HEK293 (cell line): ENCODE measurements around the gene VEZT.

Source experiments
- CTCF ChIA-PET: fragments of 350-600 bp; formaldehyde crosslinking; extraction: SDS; loops from one replicate; lab custom pipeline; 2021; ENCODE audit warnings: antibody characterized with exemption; lab: Yijun Ruan, JAX
- POLR2A ChIA-PET: fragments of 300-600 bp; formaldehyde crosslinking; extraction: SDS; loops from one replicate; lab custom pipeline; 2020; ENCODE audit warnings: antibody characterized with exemption, inconsistent platforms; lab: Yijun Ruan, JAX
- H3K27ac ChIP-seq: fragments of 200-500 bp; sonication (Bioruptor generic); 2 replicates; pipeline ENCODE4 v1.5.1; 2014; ENCODE audit warnings: low read depth, low read length, control low read depth, inconsistent platforms; ENCODE audit errors: extremely low read depth
- H3K36me3 ChIP-seq, 2 experiments: fragments of 200-500 bp in 1 of 2; sonication (Bioruptor generic) in 1 of 2; 1 replicate in 1 of 2; 2 replicates in 1 of 2; pipeline ENCODE4 v1.5.1; 2014 to 2017; ENCODE audit warnings: inconsistent platforms in 2 of 2, low read length in 2 of 2; ENCODE audit not compliant: control insufficient read depth in 2 of 2, insufficient read depth in 1 of 2
- H3K4me1 ChIP-seq: fragments of 200-500 bp; sonication (Bioruptor generic); 2 replicates; pipeline ENCODE4 v1.5.1; 2014; ENCODE audit warnings: mild to moderate bottlenecking, low read length, inconsistent platforms; ENCODE audit not compliant: control insufficient read depth, insufficient read depth
- H3K4me3 ChIP-seq: 2 replicates; pipeline ENCODE4 v1.5.1; 2011; ENCODE audit warnings: low read depth, mild to moderate bottlenecking, control low read depth, low read length, moderate library complexity
- H3K9me3 ChIP-seq: fragments of 200-500 bp; sonication (Bioruptor generic); 2 replicates; pipeline ENCODE4 v1.5.1; 2014; ENCODE audit warnings: low read depth, low read length, inconsistent platforms; ENCODE audit not compliant: control insufficient read depth, insufficient read depth
- FEZF1 ChIP-seq: fragments of 450-650 bp; formaldehyde crosslinking; IDR thresholded peaks from 2 replicates; pipeline ENCODE4 v1.5.1; 2016; ENCODE audit warnings: missing biosample characterization, missing genetic modification characterization
- GLI2 ChIP-seq: fragments of 450-650 bp; formaldehyde crosslinking; IDR thresholded peaks from 2 replicates; pipeline ENCODE4; 2017; ENCODE audit warnings: missing biosample characterization, missing genetic modification characterization, low read depth, borderline replicate concordance
- GLIS2 ChIP-seq: fragments of 450-650 bp; formaldehyde crosslinking; IDR thresholded peaks from 2 replicates; pipeline ENCODE4 v1.5.1; 2016; ENCODE audit warnings: missing biosample characterization, missing genetic modification characterization
- IKZF3 ChIP-seq: fragments of 450-650 bp; IDR thresholded peaks from 2 replicates; pipeline ENCODE4 v1.5.0; 2018; ENCODE audit warnings: missing biosample characterization, mild to moderate bottlenecking, missing genetic modification characterization, moderate library complexity
- SP7 ChIP-seq: fragments of 450-650 bp; formaldehyde crosslinking; IDR thresholded peaks from 2 replicates; pipeline ENCODE4 v1.5.1; 2016; ENCODE audit warnings: missing biosample characterization, missing genetic modification characterization
- TRIM28 ChIP-seq: IDR thresholded peaks from 2 replicates; pipeline ENCODE4 v1.6.1; 2011; ENCODE audit warnings: low read length, control low read depth, borderline replicate concordance
- WT1 ChIP-seq: fragments of 450-650 bp; formaldehyde crosslinking; IDR thresholded peaks from 2 replicates; pipeline ENCODE4 v1.5.1; 2016; ENCODE audit warnings: missing biosample characterization, missing genetic modification characterization
- ZBTB17 ChIP-seq: fragments of 450-650 bp; formaldehyde crosslinking; IDR thresholded peaks from 2 replicates; pipeline ENCODE4 v1.5.1; 2016; ENCODE audit warnings: missing biosample characterization, missing genetic modification characterization
- ZEB2 ChIP-seq: fragments of 450-650 bp; formaldehyde crosslinking; IDR thresholded peaks from 2 replicates; pipeline ENCODE4 v1.5.1; 2016; ENCODE audit warnings: missing biosample characterization, missing genetic modification characterization
- ZNF335 ChIP-seq: fragments of 450-650 bp; formaldehyde crosslinking; conservative IDR thresholded peaks from 2 replicates; pipeline ENCODE4 v1.5.1; 2016; ENCODE audit warnings: missing biosample characterization, missing genetic modification characterization
- ZNF341 ChIP-seq: fragments of 450-650 bp; formaldehyde crosslinking; IDR thresholded peaks from 2 replicates; pipeline ENCODE4; 2016; ENCODE audit warnings: low read depth, missing biosample characterization, missing genetic modification characterization
- ZNF521 ChIP-seq: fragments of 450-650 bp; formaldehyde crosslinking; IDR thresholded peaks from 2 replicates; pipeline ENCODE4 v1.5.1; 2017; ENCODE audit warnings: missing biosample characterization, mild to moderate bottlenecking, missing genetic modification characterization
- ZNF529 ChIP-seq: fragments of 450-650 bp; formaldehyde crosslinking; IDR thresholded peaks from 2 replicates; pipeline ENCODE4 v1.5.1; 2017; ENCODE audit warnings: missing genetic modification characterization, missing biosample characterization; ENCODE audit not compliant: insufficient replicate concordance
- ZNF530 ChIP-seq: fragments of 450-650 bp; formaldehyde crosslinking; IDR thresholded peaks from 2 replicates; pipeline ENCODE4 v1.5.1; 2016; ENCODE audit warnings: low read depth, missing biosample characterization, missing genetic modification characterization
- ZNF600 ChIP-seq: fragments of 450-650 bp; formaldehyde crosslinking; IDR thresholded peaks from 2 replicates; pipeline ENCODE4 v1.5.1; 2016; ENCODE audit warnings: missing biosample characterization, missing genetic modification characterization
- ZNF664 ChIP-seq: fragments of 450-650 bp; formaldehyde crosslinking; IDR thresholded peaks from 2 replicates; pipeline ENCODE4 v1.5.1; 2016; ENCODE audit warnings: missing biosample characterization, missing genetic modification characterization
- ZNF677 ChIP-seq: fragments of 450-650 bp; IDR thresholded peaks from 2 replicates; pipeline ENCODE4 v1.5.0; 2018; ENCODE audit warnings: missing biosample characterization, mild to moderate bottlenecking, missing genetic modification characterization, moderate library complexity
- ZNF843 ChIP-seq: fragments of 450-650 bp; formaldehyde crosslinking; IDR thresholded peaks from 2 replicates; pipeline ENCODE4 v1.5.1; 2016; ENCODE audit warnings: missing biosample characterization, missing genetic modification characterization
- ZSCAN23 ChIP-seq: fragments of 450-650 bp; formaldehyde crosslinking; IDR thresholded peaks from 2 replicates; pipeline ENCODE4 v1.5.1; 2016; ENCODE audit warnings: missing biosample characterization, missing genetic modification characterization
- TF ChIP-seq, protein P1 (sequence below): fragments of 450-650 bp; formaldehyde crosslinking; IDR thresholded peaks from 2 replicates; pipeline ENCODE4 v1.5.1; 2016; ENCODE audit warnings: missing biosample characterization, missing genetic modification characterization, borderline replicate concordance
- TF ChIP-seq, protein P2 (sequence below): fragments of 450-650 bp; formaldehyde crosslinking; IDR thresholded peaks from 2 replicates; pipeline ENCODE4 v1.5.1; 2017; ENCODE audit warnings: missing biosample characterization, missing genetic modification characterization
- TF ChIP-seq, protein P3 (sequence below): sonication (generic); formaldehyde crosslinking; IDR thresholded peaks from 2 replicates; pipeline ENCODE4 v1.8.1; 2022; ENCODE audit warnings: mild to moderate bottlenecking, moderate library complexity, missing genetic modification reagents
- TF ChIP-seq, protein P4 (sequence below): fragments of 450-650 bp; IDR thresholded peaks from 2 replicates; pipeline ENCODE4 v1.5.1; 2018; ENCODE audit warnings: missing biosample characterization, missing genetic modification characterization
- TF ChIP-seq, protein P5 (sequence below): fragments of 450-650 bp; formaldehyde crosslinking; IDR thresholded peaks from 2 replicates; pipeline ENCODE4 v1.5.1; 2017; ENCODE audit warnings: missing biosample characterization, missing genetic modification characterization

The VEZT gene

DNA sequence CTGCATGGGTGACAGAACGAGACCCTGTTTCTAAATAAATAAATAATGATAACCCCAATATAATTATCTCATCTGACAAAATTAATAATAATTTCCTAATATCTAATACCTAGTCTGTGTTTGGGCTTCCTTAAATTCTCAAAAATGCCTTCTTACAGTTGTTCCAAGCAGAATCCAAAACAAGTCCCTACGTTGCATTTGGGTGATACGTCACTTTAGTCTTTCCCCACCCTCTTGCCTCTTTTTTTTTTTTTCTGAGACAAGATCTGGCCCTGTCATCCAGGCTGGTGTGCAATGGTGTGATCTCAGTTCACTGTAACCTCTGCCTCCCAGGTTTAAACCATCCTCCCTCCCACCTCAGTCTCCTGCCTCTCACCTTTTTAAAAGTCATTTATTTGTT lies 26.7 kb downstream of the VEZT start (continued):
- TF ChIP-seq, protein P1, sequence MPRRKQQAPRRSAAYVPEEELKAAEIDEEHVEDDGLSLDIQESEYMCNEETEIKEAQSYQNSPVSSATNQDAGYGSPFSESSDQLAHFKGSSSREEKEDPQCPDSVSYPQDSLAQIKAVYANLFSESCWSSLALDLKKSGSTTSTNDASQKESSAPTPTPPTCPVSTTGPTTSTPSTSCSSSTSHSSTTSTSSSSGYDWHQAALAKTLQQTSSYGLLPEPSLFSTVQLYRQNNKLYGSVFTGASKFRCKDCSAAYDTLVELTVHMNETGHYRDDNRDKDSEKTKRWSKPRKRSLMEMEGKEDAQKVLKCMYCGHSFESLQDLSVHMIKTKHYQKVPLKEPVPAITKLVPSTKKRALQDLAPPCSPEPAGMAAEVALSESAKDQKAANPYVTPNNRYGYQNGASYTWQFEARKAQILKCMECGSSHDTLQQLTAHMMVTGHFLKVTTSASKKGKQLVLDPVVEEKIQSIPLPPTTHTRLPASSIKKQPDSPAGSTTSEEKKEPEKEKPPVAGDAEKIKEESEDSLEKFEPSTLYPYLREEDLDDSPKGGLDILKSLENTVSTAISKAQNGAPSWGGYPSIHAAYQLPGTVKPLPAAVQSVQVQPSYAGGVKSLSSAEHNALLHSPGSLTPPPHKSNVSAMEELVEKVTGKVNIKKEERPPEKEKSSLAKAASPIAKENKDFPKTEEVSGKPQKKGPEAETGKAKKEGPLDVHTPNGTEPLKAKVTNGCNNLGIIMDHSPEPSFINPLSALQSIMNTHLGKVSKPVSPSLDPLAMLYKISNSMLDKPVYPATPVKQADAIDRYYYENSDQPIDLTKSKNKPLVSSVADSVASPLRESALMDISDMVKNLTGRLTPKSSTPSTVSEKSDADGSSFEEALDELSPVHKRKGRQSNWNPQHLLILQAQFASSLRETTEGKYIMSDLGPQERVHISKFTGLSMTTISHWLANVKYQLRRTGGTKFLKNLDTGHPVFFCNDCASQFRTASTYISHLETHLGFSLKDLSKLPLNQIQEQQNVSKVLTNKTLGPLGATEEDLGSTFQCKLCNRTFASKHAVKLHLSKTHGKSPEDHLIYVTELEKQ (tag by site-specific recombination): no peak
- peak; percentile 57; the same call in 1 of the 2 replicates for TF ChIP-seq ZNF600 (tag by site-specific recombination)

DNA sequence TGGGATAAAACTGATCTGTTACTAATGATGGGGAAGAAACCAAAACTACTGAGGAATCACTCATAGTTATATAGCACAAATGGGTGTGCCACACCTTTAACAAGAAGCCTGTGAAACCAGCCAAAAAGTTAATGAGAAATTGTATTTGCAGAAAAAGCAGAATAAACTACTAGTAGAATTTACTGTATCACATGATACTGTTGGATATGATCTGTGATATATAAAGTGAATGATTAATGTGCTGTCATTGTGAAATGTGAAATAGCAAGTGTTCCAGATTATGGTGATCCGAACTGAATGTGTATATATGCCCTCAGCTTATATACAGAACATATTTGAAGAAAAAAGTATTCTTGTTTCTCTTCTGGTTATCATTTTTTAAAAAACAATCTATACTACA lies 30.5 kb downstream of the VEZT start:
- Histone ChIP-seq H3K4me1 (peaks cover 22% of the 10 kb centered on the region), H3K4me3 (no peak overlapping the region), H3K36me3 (peaks cover 15 to 22% of the 10 kb centered on the region in 2 experiments), H3K27ac (no peak overlapping the region), H3K9me3 (no peaks in the 10 kb centered on the region)
- ChIA-PET CTCF (no interaction called here), POLR2A (no interaction called here)
- TF ChIP-seq, protein P2, sequence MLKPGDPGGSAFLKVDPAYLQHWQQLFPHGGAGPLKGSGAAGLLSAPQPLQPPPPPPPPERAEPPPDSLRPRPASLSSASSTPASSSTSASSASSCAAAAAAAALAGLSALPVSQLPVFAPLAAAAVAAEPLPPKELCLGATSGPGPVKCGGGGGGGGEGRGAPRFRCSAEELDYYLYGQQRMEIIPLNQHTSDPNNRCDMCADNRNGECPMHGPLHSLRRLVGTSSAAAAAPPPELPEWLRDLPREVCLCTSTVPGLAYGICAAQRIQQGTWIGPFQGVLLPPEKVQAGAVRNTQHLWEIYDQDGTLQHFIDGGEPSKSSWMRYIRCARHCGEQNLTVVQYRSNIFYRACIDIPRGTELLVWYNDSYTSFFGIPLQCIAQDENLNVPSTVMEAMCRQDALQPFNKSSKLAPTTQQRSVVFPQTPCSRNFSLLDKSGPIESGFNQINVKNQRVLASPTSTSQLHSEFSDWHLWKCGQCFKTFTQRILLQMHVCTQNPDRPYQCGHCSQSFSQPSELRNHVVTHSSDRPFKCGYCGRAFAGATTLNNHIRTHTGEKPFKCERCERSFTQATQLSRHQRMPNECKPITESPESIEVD (tag by site-specific recombination): peak; percentile 81
- no peak for TF ChIP-seq ZNF335

DNA sequence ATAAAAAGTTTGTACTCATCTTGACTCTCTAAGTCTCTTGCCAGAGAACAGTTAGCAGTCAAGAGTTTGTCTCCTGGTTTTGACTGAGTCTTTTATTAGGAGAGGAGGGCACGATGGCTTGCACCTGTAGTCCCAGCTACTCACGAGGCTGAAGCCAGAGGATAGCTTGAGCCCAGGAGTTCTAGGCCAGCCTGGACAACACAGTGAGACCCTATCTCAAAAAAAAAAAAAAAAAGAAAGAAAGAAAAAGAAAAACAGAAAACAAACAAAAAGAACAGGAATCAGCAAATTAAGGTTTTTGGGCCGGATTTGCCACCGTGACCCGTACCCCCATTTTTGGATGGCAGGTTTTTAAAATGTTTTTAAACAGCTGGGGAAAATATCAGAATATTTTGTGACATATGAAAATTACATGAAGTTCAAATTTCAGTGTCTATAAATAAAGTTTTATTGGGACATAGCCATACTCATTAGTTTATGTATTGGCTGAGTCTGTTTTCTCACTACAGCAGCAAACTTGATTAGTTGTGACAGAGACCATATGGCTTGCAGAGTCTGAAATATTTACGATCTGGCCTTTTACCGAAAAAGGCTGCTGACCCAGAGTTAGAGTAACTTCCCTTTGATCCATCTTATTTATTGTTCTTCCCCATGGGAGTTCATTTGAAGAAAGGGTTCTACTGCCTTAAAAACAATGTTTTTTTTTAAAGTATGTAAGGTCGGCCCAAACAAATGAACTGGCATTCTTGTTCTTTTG lies 31.2 kb downstream of the VEZT start:
- H3K4me3 ChIP-seq: no peak overlapping the region
- H3K4me1 ChIP-seq: peaks cover 22% of the 10 kb centered on the region
- CTCF ChIA-PET: no interaction called here
- POLR2A ChIA-PET: no interaction called here
- no peak overlapping the region for H3K27ac ChIP-seq
- H3K36me3 ChIP-seq: peaks cover 20 to 25% of the 10 kb centered on the region in 2 experiments
- no peaks in the 10 kb centered on the region for H3K9me3 ChIP-seq
- TF ChIP-seq FEZF1 (tag by site-specific recombination) (peak; percentile 88), TRIM28 (no peak), GLI2 (no peak), GLIS2 (tag by site-specific recombination) (no peak), WT1 (no peak), ZNF664 (peak; percentile 50; the same call in 1 of the 2 replicates), ZNF843 (tag by site-specific recombination) (0 out of 2 replicates have a peak, but pooled peaks have one; percentile 24), ZEB2 (tag by site-specific recombination) (peak; percentile 32; the same call in 1 of the 2 replicates), ZBTB17 (peak; percentile 55; the same call in 1 of the 2 replicates), SP7 (tag by site-specific recombination) (0 out of 2 replicates have a peak, but pooled peaks have one; percentile 20), IKZF3 (0 out of 2 replicates have a peak, but pooled peaks have one; percentile 19), ZNF529 (tag by site-specific recombination) (no peak), ZNF530 (tag by site-specific recombination) (no peak), ZSCAN23 (tag by site-specific recombination) (no peak), ZNF677 (tag by site-specific recombination) (0 out of 2 replicates have a peak, but pooled peaks have one; percentile 19), ZNF341 (no peak), ZNF521 (tag by site-specific recombination) (no peak)
- TF ChIP-seq, protein P3, sequence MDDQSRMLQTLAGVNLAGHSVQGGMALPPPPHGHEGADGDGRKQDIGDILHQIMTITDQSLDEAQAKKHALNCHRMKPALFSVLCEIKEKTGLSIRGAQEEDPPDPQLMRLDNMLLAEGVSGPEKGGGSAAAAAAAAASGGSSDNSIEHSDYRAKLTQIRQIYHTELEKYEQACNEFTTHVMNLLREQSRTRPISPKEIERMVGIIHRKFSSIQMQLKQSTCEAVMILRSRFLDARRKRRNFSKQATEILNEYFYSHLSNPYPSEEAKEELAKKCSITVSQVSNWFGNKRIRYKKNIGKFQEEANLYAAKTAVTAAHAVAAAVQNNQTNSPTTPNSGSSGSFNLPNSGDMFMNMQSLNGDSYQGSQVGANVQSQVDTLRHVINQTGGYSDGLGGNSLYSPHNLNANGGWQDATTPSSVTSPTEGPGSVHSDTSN (CRISPR knock-in tag): no peak
- TF ChIP-seq, protein P4, sequence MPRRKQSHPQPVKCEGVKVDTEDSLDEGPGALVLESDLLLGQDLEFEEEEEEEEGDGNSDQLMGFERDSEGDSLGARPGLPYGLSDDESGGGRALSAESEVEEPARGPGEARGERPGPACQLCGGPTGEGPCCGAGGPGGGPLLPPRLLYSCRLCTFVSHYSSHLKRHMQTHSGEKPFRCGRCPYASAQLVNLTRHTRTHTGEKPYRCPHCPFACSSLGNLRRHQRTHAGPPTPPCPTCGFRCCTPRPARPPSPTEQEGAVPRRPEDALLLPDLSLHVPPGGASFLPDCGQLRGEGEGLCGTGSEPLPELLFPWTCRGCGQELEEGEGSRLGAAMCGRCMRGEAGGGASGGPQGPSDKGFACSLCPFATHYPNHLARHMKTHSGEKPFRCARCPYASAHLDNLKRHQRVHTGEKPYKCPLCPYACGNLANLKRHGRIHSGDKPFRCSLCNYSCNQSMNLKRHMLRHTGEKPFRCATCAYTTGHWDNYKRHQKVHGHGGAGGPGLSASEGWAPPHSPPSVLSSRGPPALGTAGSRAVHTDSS (tag by site-specific recombination): 0 out of 2 replicates have a peak, but pooled peaks have one; percentile 7
- TF ChIP-seq, protein P5, sequence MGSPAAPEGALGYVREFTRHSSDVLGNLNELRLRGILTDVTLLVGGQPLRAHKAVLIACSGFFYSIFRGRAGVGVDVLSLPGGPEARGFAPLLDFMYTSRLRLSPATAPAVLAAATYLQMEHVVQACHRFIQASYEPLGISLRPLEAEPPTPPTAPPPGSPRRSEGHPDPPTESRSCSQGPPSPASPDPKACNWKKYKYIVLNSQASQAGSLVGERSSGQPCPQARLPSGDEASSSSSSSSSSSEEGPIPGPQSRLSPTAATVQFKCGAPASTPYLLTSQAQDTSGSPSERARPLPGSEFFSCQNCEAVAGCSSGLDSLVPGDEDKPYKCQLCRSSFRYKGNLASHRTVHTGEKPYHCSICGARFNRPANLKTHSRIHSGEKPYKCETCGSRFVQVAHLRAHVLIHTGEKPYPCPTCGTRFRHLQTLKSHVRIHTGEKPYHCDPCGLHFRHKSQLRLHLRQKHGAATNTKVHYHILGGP (tag by site-specific recombination): no peak
